NCI-H1694 treated with DMSO at 0.1 percent for 48 hours (cell line): Measurements from ENCODE around the gene UROC1.
A peak's percentile ranks its signal among the peaks of the same experiment; 100 is the strongest.

Source experiments
- DNase-seq: peaks from one replicate; lab custom pipeline; 2025; lab: John Stamatoyannopoulos, UW

Gene UROC1

DNA sequence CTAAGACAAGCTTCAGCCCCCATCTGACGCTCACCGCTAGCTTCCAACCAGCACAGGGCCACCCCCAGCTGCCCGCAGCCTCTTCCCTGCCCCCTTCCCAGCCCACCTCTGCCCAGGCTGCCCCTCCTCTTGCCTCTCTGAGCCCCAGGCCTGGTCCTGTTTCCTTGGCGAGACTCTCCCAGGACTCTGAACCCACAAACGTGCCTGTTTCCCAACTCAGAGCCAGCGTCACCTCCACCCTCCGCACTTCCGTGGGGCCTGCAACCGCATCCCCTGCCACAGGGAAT, 76.9 kb downstream of the UROC1 start:
- no peak for DNase-seq

DNA sequence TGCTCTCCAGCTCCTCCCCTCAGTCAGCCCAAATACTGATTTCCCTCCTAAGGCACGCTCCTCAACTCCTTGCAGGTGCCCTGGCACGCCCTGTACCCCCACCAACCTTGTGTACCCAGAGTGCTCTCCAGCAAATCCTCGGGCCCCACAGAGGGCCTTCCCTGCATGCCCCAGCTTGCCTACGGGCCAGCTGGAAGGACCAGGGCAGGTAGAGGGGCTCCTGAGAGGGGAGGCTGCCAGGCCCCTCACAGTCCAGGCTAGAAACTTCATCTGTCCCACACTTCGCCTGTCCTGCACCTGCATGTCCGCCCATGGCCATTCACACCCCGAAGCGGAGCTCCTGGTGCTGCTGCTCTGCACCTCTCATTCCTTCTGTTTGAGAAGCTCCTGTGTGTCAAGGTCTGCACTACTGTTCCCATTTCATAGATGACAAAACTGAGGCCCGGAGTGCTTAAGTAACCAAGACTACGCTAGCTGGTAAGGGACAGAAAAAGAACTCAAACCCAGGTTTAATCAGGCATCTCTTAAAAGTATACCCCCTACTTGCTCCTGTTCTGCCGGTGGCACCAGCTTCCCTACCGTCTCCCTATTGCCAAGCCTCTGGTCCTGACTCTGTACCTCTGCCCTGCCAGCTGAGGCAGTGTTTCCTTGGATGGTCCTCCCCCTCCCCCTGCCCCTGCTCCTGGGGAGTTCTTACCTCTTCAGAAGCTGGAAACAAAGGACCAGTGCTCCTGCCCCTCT, 77.4 kb downstream of the UROC1 start:
- DNase-seq: no peak

DNA sequence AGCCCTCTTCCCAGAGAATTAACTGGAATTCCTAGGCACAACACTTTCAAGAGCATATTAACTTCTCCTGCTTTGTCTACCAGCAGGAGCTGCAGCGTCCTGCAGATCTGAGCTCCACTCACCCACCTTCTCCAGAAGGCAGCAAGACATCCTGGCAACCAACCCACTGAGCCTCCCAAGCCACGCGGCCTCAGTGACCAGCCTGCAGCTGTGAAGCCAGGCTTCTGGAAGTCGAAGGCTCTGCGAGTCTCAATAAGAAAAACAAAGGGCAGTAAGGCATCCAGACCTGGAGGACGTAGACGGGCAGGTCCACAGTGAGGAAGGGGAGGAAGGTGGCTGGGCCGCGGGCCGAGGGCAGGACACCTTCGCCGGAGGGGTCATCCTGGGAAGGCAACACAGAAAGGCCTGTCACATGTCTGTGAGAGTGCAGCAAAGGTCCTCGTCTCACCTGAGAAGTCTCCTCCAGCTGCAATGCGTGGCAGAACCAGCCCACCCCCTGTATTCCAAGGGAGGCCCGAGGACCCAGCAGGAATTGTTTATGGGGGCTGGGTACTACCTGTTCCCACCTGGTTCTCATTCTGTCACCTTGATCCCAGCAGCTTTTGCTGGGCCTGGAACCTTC, 78.1 kb downstream of the UROC1 start:
- DNase-seq: no peak

DNA sequence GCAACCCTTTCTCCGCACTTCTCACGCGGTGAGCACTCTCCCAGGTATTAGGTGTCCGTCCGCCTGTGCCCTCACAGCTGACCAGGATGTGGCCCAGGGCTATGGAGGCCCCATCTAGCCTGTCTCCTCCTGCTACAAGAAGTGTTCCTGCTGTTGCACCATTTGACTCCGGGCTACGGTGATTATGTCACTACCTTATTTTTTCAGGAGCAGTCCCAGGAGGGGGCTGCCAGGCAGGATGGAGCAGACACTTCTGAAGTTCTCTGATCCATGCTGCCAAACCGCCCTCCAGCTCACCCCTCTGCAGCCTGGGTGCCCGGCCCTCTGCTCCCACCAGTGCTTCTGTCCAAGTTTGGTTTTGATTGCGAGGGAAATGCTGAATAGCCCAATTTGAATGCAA, 78.8 kb downstream of the UROC1 start:
- no peak for DNase-seq

- no peak for DNase-seq
These were observed 79.4 kb downstream of the UROC1 start for GRCh38 chr3:126438186-126438585.

DNA sequence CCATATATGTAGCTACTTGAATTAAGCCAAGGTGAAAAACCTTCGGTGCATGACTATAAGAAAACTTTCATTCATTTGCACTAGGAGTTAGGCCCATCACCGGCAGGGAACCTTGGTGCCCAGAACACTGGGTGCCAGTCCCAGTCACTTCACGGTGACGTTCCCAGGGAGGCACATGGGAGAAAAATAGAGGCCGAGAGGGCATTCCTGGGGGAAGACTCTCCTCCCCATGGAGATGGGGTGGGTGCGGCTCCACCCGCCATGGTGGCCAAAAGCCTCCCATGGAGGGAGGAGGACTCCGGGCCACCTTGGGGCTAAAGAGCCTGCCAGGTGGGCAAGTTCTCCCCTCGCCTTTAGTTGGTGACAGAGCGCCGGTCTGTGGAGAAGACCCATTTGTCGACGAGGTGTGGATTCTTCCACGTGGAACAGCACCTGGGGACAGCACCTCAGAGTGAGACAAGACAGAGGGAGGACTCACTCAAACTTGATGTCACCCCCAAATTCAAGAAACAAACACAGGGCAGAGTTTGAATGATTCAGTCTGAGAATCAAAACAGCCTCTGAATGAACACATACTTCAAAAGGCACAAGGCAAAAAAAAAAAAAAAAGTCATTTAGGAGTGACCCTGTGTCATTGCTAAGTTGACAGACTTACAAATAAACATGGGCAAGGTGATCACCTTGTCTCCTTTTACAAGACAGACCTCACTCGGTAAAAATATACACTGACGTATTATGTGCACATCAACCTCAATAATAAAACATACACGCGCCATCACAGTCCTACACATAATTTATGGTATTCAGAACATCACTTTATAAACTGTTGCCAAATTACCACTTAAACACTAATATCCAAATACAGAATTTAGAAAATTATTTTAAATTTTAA, 80.5 kb downstream of the UROC1 start:
- DNase-seq: no peak

GRCh38 chr3:126435456-126436315, 81.9 kb downstream of the UROC1 start:
- DNase-seq: no peak

DNA sequence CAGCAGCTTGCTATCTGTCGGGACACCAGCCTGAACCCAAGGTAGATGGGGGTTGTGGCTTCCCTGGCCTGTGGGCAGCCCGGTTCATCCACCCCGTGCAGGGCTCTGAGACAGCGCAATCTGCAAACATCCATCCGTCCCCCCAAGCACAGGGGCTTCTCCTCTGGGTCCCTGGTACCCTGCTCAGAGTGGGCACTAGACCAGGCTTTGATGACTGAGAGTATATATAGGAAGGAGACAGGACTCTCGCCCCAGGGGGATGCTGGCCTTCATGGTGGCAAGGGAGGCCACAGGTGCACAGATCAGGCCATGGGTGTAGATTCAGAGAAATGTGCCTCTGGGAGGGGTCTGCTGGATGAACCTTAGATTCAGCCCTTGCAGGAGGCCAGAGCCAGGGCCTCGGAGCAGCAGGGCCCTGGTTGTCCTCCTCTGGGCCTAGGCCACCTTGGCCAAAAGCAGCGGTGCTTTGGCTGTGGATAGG, 82.6 kb downstream of the UROC1 start:
- DNase-seq: no peak

DNA sequence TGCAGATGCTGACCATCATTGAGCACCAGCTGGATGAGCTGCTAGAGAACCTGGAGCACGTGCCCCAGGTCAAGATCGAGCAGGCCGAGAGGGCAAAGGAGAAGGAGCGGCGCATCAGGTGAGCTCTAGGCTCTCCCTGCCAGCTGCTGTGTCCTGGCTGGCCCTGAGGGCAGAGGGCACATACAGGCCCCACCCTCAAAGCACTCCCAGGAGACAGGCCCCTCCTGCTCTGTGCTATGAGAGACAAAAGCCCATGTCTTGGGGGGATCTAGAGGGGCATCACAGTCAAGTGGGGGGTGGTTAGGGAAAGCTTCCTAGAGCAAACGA, 83.3 kb downstream of the UROC1 start:
- DNase-seq: no peak

GRCh38 chr3:126433496-126434263, 83.9 kb downstream of the UROC1 start:
- peak; percentile 54 for DNase-seq

DNA sequence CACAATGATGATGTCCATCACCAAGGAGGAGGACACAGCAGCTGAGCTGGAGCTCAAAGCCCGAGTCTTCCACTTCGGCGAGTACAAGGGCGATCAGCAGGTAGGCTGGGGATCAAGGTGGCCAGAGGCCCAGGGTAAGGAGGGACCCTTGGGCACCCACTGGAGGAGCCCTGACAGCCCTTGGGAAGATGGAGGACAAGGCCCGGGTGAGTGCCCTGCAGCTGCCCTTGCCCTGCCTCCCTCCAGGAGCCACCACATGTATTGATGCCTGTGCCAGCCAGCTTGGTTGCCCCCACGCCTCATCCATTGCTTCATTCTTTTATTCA, 84.5 kb downstream of the UROC1 start:
- no peak for DNase-seq

DNA sequence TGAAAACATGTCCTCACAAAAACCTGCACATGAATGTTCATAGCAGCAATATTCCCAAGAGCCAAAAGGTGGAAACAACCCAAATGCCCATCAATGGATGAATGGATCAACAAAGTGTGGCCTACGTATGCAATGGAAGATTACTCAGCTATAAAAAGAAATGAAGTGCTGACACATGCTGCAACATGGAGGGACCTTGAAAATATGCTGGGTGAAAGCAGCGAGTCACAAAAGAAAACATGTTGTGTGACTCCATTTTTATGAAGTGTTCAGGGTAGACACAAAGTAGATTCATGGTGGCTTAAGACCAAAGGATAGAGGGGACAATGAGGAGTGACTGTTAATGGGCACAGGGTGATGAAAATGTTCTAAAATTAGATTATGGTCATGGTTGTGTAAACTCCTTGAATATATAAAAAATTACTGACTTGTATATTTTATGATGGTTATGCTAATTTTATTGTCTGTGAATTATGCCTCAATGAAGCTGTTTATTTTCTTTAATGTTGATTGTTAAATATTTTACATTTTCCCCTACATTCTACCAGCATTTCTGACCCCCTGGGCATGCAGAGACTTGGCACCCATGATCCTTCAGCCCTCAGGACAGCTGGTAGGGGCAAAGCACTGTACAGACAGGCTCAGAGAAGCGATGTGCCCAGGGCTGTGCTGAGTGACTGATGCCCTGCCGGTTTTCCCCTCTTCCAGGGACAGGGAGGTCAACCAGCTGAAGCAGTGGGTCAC, 85.0 kb downstream of the UROC1 start:
- no peak for DNase-seq
